Muscle layer of duodenum (tissue), 2 donors: Measurements from ENCODE around the gene MRPL38.

ENCODE experiments used
- H3K27ac ChIP-seq: one replicate; pipeline ENCODE4 v1.7.0; 2013; ENCODE audit warnings: mild to moderate bottlenecking, low read length
- H3K27me3 ChIP-seq: one replicate; pipeline ENCODE4 v1.7.0; 2013; ENCODE audit warnings: low read depth, mild to moderate bottlenecking, control low read depth, low read length
- H3K36me3 ChIP-seq, 2 donors: one replicate each; pipeline ENCODE4 v1.7.0; 2013; ENCODE audit warnings: low read length in 2 of 2, control low read depth in 1 of 2, mild to moderate bottlenecking in 1 of 2; ENCODE audit not compliant: insufficient read depth in 2 of 2, control insufficient read depth in 1 of 2
- H3K4me1 ChIP-seq, 2 donors: one replicate each; pipeline ENCODE4 v1.7.0; 2013; ENCODE audit warnings: low read length in 2 of 2, mild to moderate bottlenecking in 2 of 2, control low read depth in 1 of 2, moderate library complexity in 1 of 2; ENCODE audit not compliant: insufficient read depth in 2 of 2, control insufficient read depth in 1 of 2
- H3K4me3 ChIP-seq, 2 donors: one replicate each; pipeline ENCODE4 v1.7.0; 2013; ENCODE audit warnings: low read length in 2 of 2, low read depth in 1 of 2, mild to moderate bottlenecking in 1 of 2
- H3K9me3 ChIP-seq, 2 donors: one replicate each; pipeline ENCODE4 v1.7.0; 2013; ENCODE audit warnings: low read length in 2 of 2, control low read depth in 1 of 2, mild to moderate bottlenecking in 1 of 2; ENCODE audit not compliant: control insufficient read depth in 1 of 2
- donor health status: healthy.

MRPL38 gene

GRCh38 chr17:75880266-75880665 is 24.4 kb downstream of the MRPL38 start:
- no peaks in the 10 kb centered on the region for H3K9me3 ChIP-seq
- no peaks in the 10 kb centered on the region for H3K27me3 ChIP-seq
- H3K36me3 ChIP-seq: peaks cover 2 to 10% of the 10 kb centered on the region in 2 donors
- H3K4me3 ChIP-seq: no peak overlapping the region
- peaks cover 14 to 23% of the 10 kb centered on the region in 2 donors for H3K4me1 ChIP-seq
- no peak overlapping the region for H3K27ac ChIP-seq

- H3K4me3 ChIP-seq: peak within 1 kb of the TSS; percentile 77 to 90
- H3K27me3 ChIP-seq: no peaks in the 10 kb centered on the region
- peak within 1 kb of the TSS; percentile 96 for H3K27ac ChIP-seq
- no peaks in the 10 kb centered on the region for H3K9me3 ChIP-seq
- peaks cover 14 to 26% of the 10 kb centered on the region in 2 donors for H3K36me3 ChIP-seq
- peaks cover 15 to 42% of the 10 kb centered on the region in 2 donors for H3K4me1 ChIP-seq
Measured at GRCh38 chr17:75878174-75878998, 26.3 kb downstream of the MRPL38 start, which contains the start of gene TRIM47. Gene TRIM47 (minus strand): TSS chr17:75878581. CDS start chr17:75878548, 33 bp downstream.

DNA sequence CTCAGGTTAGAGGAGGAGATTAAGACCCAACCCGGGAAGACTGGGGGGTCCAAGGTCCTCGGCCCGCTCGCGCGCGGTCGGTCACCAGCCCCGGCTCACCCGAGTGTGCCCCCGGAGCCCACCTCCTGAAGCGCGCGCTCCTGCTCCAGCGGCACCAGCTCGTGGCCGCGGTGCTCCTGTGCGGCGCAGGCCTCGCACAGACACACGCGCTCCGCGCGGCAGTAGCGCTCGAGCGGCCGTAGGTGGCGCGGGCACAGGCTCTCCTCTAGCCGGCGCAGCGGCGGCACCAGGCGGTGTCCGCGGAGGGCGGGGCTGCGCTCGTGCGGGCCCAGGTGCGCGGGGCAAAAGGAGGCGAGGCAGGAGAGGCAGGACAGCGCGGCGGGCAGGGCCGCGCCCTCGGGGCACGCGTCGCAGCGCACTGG is 26.9 kb downstream of the MRPL38 start:
- peaks cover 15 to 48% of the 10 kb centered on the region in 2 donors for H3K4me1 ChIP-seq
- H3K9me3 ChIP-seq: no peaks in the 10 kb centered on the region
- H3K27me3 ChIP-seq: no peaks in the 10 kb centered on the region
- peaks cover 14 to 26% of the 10 kb centered on the region in 2 donors for H3K36me3 ChIP-seq
- peak overlapping the region; percentile 96 for H3K27ac ChIP-seq
- H3K4me3 ChIP-seq: peak overlapping the region; percentile 77 to 90

DNA sequence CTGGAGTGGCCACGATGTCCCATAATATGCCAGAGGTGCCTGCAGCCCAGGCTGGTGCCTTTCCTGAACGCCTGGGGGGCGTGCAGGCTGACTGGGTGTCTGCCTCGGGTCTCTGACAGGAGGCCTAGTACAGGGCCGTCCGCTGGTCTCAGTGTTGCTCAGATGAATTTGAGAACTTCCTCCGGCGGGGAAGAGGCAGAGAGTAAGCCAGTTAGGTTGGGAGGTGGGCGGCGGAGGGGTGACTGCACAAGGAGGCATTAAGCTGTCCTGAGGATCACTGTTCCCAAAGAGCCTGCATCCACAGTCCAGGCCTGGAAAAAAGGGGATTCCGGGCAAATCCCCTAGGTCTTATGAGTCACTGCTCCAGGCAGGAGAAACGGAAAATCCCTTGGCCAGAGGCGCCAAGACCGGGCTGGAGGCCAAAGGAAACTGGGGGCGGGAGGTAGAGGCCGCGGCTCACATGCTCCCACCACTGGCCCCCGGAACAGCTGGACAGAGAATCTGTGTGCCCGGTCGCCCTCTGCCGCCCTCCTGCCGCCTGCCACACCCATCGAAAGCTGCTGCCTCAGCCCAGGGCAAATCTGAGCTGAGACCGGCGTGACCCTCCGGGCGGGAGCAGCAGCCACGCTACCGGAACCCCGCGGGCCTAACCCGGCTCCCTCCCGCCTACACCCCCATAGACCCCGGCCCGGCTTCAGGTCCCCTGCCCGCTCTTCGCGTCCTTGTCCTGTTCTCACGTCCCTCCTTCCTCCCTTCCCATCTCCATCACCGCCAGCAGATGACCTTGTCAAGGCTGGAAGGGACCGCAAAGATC is 27.5 kb downstream of the MRPL38 start:
- peaks cover 20 to 53% of the 10 kb centered on the region in 2 donors for H3K4me1 ChIP-seq
- H3K36me3 ChIP-seq: peaks cover 14 to 26% of the 10 kb centered on the region in 2 donors
- H3K27me3 ChIP-seq: no peaks in the 10 kb centered on the region
- peak overlapping the region; percentile 96 for H3K27ac ChIP-seq
- H3K4me3 ChIP-seq: peak overlapping the region; percentile 77 to 90
- no peaks in the 10 kb centered on the region for H3K9me3 ChIP-seq

GRCh38 chr17:75876190-75876937 is 28.3 kb downstream of the MRPL38 start:
- H3K9me3 ChIP-seq: no peaks in the 10 kb centered on the region
- peak overlapping the region; percentile 77 to 90 for H3K4me3 ChIP-seq
- H3K27ac ChIP-seq: peak overlapping the region; percentile 96
- H3K4me1 ChIP-seq: peaks cover 20 to 53% of the 10 kb centered on the region in 2 donors
- peaks cover 14 to 26% of the 10 kb centered on the region in 2 donors for H3K36me3 ChIP-seq
- H3K27me3 ChIP-seq: no peaks in the 10 kb centered on the region

- Histone ChIP-seq H3K27me3 (no peaks in the 10 kb centered on the region), H3K36me3 (peaks cover 14 to 26% of the 10 kb centered on the region in 2 donors), H3K4me3 (peak overlapping the region; percentile 77 to 90), H3K27ac (peak overlapping the region; percentile 96), H3K4me1 (peaks cover 20 to 53% of the 10 kb centered on the region in 2 donors), H3K9me3 (no peaks in the 10 kb centered on the region)
Measured at GRCh38 chr17:75875940-75876189, 28.8 kb downstream of the MRPL38 start.

GRCh38 chr17:75875182-75875939 is 29.3 kb downstream of the MRPL38 start:
- peaks cover 20 to 58% of the 10 kb centered on the region in 2 donors for H3K4me1 ChIP-seq
- peak overlapping the region; percentile 96 for H3K27ac ChIP-seq
- no peaks in the 10 kb centered on the region for H3K27me3 ChIP-seq
- no peaks in the 10 kb centered on the region for H3K9me3 ChIP-seq
- H3K36me3 ChIP-seq: peaks cover 14 to 26% of the 10 kb centered on the region in 2 donors
- peak overlapping the region; percentile 77 to 90 for H3K4me3 ChIP-seq

DNA sequence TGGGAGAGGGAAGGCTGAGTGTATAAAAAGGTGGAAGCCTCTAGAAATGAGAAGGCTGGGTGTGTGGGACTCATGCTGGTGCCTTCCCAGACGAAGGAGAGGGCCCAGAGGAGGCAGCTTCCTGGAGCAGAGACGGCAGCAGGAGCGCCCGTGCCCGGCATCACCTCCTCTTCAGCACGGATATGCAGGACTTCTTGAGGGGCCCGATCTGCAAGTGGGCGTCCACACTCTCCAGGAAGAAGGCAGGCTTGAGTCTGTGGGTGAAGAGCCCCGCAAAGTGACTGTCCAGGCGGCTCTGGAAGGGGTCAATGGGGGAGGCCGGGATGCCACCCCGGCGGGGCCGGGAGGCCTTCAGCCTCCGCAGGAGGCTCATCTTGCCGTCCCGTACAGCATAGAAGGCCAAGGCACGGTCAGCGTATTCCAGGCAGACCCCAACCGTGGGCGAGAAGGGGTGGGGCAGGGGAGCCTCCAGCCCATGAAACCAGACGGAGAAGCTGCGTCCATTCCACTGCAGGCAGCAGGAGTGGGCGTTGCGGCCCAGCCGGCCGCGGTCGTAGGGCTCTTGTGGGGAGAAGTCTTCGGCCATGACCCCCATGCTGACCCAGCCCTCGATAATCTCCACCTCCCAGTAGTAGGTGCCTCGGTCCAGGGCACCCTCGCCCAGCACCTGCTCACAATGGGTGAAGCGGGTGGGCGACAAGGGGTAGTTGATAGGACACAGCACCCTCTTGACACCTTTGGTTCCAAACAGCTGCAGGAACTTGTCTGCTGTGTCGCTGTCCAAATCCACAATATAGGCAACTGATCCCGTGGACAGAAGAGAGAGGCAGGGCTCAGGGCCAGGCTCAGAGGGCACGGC is 30.1 kb downstream of the MRPL38 start:
- peak overlapping the region; percentile 96 for H3K27ac ChIP-seq
- peaks cover 24 to 64% of the 10 kb centered on the region in 2 donors for H3K4me1 ChIP-seq
- peak overlapping the region in 1 of 2 donors; percentile 90 for H3K4me3 ChIP-seq

DNA sequence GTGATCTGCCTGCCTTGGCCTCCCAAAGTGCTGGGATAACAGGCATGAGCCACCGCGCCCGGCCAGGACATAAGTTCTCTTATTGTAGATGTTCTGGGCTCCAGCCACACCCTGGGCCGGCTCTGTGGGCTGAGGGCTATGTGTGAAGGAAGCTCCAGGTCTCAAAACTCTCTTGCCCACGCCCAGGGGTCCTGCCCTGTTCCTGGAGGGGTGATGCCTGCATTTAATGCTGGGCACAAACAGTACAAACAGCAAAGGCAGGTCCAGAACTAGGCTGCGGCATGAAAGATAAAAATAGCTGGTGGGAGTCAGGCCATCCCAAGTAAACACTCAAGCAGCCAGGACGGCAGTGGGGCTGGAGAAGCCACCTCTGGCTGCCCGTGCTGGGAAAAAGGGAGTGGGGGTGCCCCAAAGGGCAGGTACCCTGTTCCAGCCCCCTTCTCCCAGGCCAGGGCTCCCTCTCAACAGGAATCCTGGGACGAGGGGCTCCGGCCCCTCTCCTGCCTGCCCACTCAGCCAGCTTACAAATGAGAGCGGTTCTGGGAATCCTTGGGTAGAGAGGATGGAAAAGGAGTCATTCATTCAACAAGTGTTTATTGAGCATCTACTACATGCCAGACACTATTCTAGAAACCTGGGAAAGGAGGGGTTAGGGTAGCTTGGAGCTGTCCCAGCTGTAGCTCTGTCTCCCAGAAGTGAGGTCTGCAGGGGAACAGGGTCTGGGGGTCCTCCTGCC is 30.9 kb downstream of the MRPL38 start:
- H3K27me3 ChIP-seq: no peaks in the 10 kb centered on the region
- peak overlapping the region; percentile 72 for H3K27ac ChIP-seq
- H3K9me3 ChIP-seq: no peaks in the 10 kb centered on the region
- H3K36me3 ChIP-seq: peaks cover 14 to 26% of the 10 kb centered on the region in 2 donors
- H3K4me3 ChIP-seq: peak overlapping the region in 1 of 2 donors; percentile 40
- peaks cover 30 to 64% of the 10 kb centered on the region in 2 donors for H3K4me1 ChIP-seq

More for the DNA sequence above, 30.1 kb downstream of the MRPL38 start:
- Histone ChIP-seq H3K9me3 (no peaks in the 10 kb centered on the region), H3K27me3 (no peaks in the 10 kb centered on the region), H3K36me3 (peaks cover 14 to 26% of the 10 kb centered on the region in 2 donors)
